Skin of body (tissue), 3 donors: ENCODE measurements around the gene SULF2. TPM values are rescaled to one million over a fixed set of nuclear protein-coding genes. Genes with fewer than 3 reads are reported as not detected.

Source experiments
- DNase-seq: peaks from one replicate; lab custom pipeline; 2025; lab: John Stamatoyannopoulos, UW
- small RNA-seq: library from RNA; depleted of rRNA; stranded (forward); fragments of <200 nt; gene quantifications from one replicate; pipeline ENCODE3, GENCODE V24; 2014; ENCODE audit warnings: low replicate concordance
- total RNA-seq: library from RNA; depleted of rRNA; stranded (reverse); fragments of >200 nt; gene quantifications from one replicate; pipeline ENCODE4 v1.2.3, GENCODE V29; 2014

The SULF2 gene
- total RNA-seq, 1 donor from 2014 or later, result 72.1 TPM

- DNase-seq, result peak; percentile 45
Observed at GRCh38 chr20:47610247-47610944, 174.9 kb downstream of the SULF2 start.

- no peak for DNase-seq
Observed at GRCh38 chr20:47609001-47609400, 176.3 kb downstream of the SULF2 start.

Small RNA genes within 50 kb of the gene (small RNA-seq; reads per million reads assigned to genes)
- not detected for gene RNU7-173P
